ENCODE measurements around the gene DACH1.

The DACH1 gene

DNA sequence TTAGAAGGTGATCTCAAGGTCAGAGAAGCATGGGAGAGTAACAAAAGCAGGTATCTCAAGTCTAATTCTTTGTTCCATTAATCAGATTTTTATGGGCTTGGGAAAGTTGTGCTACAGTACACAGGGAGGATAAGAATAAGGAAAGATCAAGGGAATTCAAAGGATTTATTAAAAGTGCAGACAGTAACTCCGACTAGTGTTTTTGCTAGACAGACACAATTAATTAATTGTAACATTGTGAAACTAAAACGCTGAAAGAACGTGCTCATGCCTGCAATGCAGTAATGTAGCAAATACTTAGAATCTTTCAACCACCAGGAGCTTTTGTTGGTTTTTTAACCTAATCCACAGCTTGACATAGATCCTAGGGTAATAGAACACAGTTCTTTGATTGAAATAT is 221.5 kb downstream of the DACH1 start:
- no peak for TF ChIP-seq CTCF (IDR thresholded peaks at IDR 0.05)

GRCh38 chr13:71644579-71644978 is 222.4 kb downstream of the DACH1 start:
- no peak for TF ChIP-seq CTCF (IDR thresholded peaks at IDR 0.05)

GRCh38 chr13:71643448-71643860 is 223.6 kb downstream of the DACH1 start:
- no peak for TF ChIP-seq CTCF (IDR thresholded peaks at IDR 0.05)

GRCh38 chr13:71638751-71639150 is 228.3 kb downstream of the DACH1 start:
- TF ChIP-seq CTCF (IDR thresholded peaks at IDR 0.05) = no peak

DNA sequence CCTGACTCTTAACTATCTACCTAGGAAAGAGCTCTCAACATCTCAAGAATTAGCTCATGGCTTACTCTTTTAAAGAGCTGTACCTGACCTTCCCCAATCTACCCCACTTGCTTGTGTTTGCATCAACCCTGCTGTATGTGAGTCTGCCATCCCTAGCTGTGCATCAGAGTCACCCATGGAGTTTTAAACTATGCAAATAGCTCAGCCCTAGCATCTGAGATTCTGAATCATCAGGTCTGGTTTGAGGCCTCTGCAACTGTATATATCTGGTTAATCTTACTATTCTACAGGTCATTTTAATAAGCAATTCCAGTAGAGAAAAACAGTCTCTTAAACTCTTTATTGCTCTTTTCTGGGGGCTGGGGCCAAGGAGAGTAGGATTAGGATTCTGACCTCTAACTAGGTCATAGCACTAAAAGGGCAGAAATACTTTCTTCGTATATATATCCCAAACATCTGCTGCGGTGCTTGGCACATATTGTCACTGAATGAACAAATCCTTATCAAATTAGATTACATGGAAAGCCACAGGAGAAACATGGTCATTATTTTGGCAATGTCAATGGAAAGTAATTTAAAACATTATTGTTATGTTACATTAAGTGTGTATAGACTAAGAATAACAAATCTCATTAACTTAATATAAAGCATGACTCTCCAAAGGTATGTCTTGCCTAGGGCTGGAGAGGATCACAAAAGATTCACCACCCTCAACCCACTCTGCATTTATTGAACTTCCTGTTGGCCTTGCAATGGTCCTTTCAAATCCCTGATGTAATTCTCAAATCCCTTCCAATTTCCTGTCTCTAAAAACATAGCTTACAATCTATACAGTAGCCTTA is 232.2 kb downstream of the DACH1 start:
- TF ChIP-seq CTCF (IDR thresholded peaks at IDR 0.05) = no peak

- TF ChIP-seq CTCF (IDR thresholded peaks at IDR 0.05) = no peak
Measured at GRCh38 chr13:71634182-71634581, 232.8 kb downstream of the DACH1 start.

- TF ChIP-seq CTCF (IDR thresholded peaks at IDR 0.05) = no peak
Measured at GRCh38 chr13:71632721-71633120, 234.3 kb downstream of the DACH1 start.

Measured in LNCAP (cell line).